ENCODE data around the gene ADAM12. TPM values are rescaled to one million over a fixed set of nuclear protein-coding genes. Genes with fewer than 3 reads are reported as not detected.

ADAM12 gene
- total and polyA plus RNA-seq, 2 donors, result 0.96 to 4.6 TPM

DNA sequence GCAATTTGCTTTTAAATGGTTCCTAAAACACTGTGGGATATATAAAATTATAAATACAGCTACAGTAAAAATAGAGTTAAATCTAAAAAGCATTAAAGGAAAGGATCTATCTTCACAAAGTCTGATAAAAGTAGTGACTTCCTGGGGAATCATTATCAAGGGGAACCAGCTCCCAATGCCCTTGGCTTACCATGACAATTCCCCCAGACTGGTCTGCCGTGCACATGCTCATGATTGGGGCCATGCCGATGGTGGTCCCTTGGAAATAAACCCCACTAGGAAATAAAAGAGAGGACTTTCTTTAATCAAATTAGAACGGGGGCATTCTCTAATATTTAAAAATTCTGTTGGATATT lies 290.1 kb downstream of the ADAM12 start:
- H3K36me3 ChIP-seq (ENCODE audit: control insufficient read depth in 2 of 2, insufficient read depth in 2 of 2, low read length in 1 of 2), result no peaks in the 10 kb centered on the region
- DNase-seq (ENCODE audit: low read depth in 6 of 9, low spot score in 9 of 9), result no peak
- no peaks in the 10 kb centered on the region for H3K27me3 ChIP-seq (ENCODE audit: control insufficient read depth in 2 of 2, insufficient read depth in 1 of 2, low read length in 1 of 2)
- no peak overlapping the region for H3K4me3 ChIP-seq (ENCODE audit: low read length in 2 of 2)
- no peaks in the 10 kb centered on the region for H3K4me1 ChIP-seq (ENCODE audit: control insufficient read depth in 2 of 2, insufficient read depth in 2 of 2, low read length in 2 of 2)
- no peaks in the 10 kb centered on the region for H3K9me3 ChIP-seq (ENCODE audit: control insufficient read depth in 2 of 2, insufficient read depth in 1 of 2, low read length in 1 of 2)
- H3K27ac ChIP-seq (ENCODE audit: low read depth in 1 of 2, low read length in 1 of 2), result no peak overlapping the region
- 96% methylated on average over 3 of the region's 3 CpGs for WGBS

GRCh38 chr10:126097558-126098225 lies 290.6 kb downstream of the ADAM12 start:
- DNase-seq (ENCODE audit: low read depth in 6 of 9, low spot score in 9 of 9), result no peak
- H3K9me3 ChIP-seq (ENCODE audit: control insufficient read depth in 2 of 2, insufficient read depth in 1 of 2, low read length in 1 of 2), result no peaks in the 10 kb centered on the region
- 95% methylated on average over 6 of the region's 6 CpGs for WGBS

GRCh38 chr10:126094537-126094936 lies 293.7 kb downstream of the ADAM12 start:
- no peaks in the 10 kb centered on the region for H3K36me3 ChIP-seq (ENCODE audit: control insufficient read depth in 2 of 2, insufficient read depth in 2 of 2, low read length in 1 of 2)
- H3K9me3 ChIP-seq (ENCODE audit: control insufficient read depth in 2 of 2, insufficient read depth in 1 of 2, low read length in 1 of 2), result no peaks in the 10 kb centered on the region
- no peak for DNase-seq (ENCODE audit: low read depth in 6 of 9, low spot score in 9 of 9)
- H3K4me1 ChIP-seq (ENCODE audit: control insufficient read depth in 2 of 2, insufficient read depth in 2 of 2, low read length in 2 of 2), result no peaks in the 10 kb centered on the region
- H3K27me3 ChIP-seq (ENCODE audit: control insufficient read depth in 2 of 2, insufficient read depth in 1 of 2, low read length in 1 of 2), result no peaks in the 10 kb centered on the region
- no peak overlapping the region for H3K27ac ChIP-seq (ENCODE audit: low read depth in 1 of 2, low read length in 1 of 2)
- WGBS, result 87% methylated on average over 5 of the region's 5 CpGs
- no peak overlapping the region for H3K4me3 ChIP-seq (ENCODE audit: low read length in 2 of 2)

More at GRCh38 chr10:126097558-126098225, 290.6 kb downstream of the ADAM12 start:
- Histone ChIP-seq H3K27ac (ENCODE audit: low read depth in 1 of 2, low read length in 1 of 2) (no peak overlapping the region), H3K4me1 (ENCODE audit: control insufficient read depth in 2 of 2, insufficient read depth in 2 of 2, low read length in 2 of 2) (no peaks in the 10 kb centered on the region), H3K27me3 (ENCODE audit: control insufficient read depth in 2 of 2, insufficient read depth in 1 of 2, low read length in 1 of 2) (no peaks in the 10 kb centered on the region), H3K36me3 (ENCODE audit: control insufficient read depth in 2 of 2, insufficient read depth in 2 of 2, low read length in 1 of 2) (no peaks in the 10 kb centered on the region), H3K4me3 (ENCODE audit: low read length in 2 of 2) (no peak overlapping the region)

GRCh38 chr10:126092366-126093215 lies 295.7 kb downstream of the ADAM12 start:
- no peak for DNase-seq (ENCODE audit: low read depth in 6 of 9, low spot score in 9 of 9)
- 95% methylated on average over 7 of the region's 7 CpGs for WGBS
- Histone ChIP-seq H3K4me3 (ENCODE audit: low read length in 2 of 2) (no peak overlapping the region), H3K36me3 (ENCODE audit: control insufficient read depth in 2 of 2, insufficient read depth in 2 of 2, low read length in 1 of 2) (no peaks in the 10 kb centered on the region), H3K27me3 (ENCODE audit: control insufficient read depth in 2 of 2, insufficient read depth in 1 of 2, low read length in 1 of 2) (no peaks in the 10 kb centered on the region), H3K9me3 (ENCODE audit: control insufficient read depth in 2 of 2, insufficient read depth in 1 of 2, low read length in 1 of 2) (no peaks in the 10 kb centered on the region), H3K27ac (ENCODE audit: low read depth in 1 of 2, low read length in 1 of 2) (no peak overlapping the region), H3K4me1 (ENCODE audit: control insufficient read depth in 2 of 2, insufficient read depth in 2 of 2, low read length in 2 of 2) (no peaks in the 10 kb centered on the region)

GRCh38 chr10:126090911-126091728 lies 297.2 kb downstream of the ADAM12 start:
- DNase-seq (ENCODE audit: low read depth in 6 of 9, low spot score in 9 of 9), result no peak
- WGBS, result 87% methylated on average over 10 of the region's 10 CpGs
- Histone ChIP-seq H3K4me3 (ENCODE audit: low read length in 2 of 2) (no peak overlapping the region), H3K27me3 (ENCODE audit: control insufficient read depth in 2 of 2, insufficient read depth in 1 of 2, low read length in 1 of 2) (no peaks in the 10 kb centered on the region), H3K36me3 (ENCODE audit: control insufficient read depth in 2 of 2, insufficient read depth in 2 of 2, low read length in 1 of 2) (no peaks in the 10 kb centered on the region), H3K4me1 (ENCODE audit: control insufficient read depth in 2 of 2, insufficient read depth in 2 of 2, low read length in 2 of 2) (no peaks in the 10 kb centered on the region), H3K27ac (ENCODE audit: low read depth in 1 of 2, low read length in 1 of 2) (no peak overlapping the region), H3K9me3 (ENCODE audit: control insufficient read depth in 2 of 2, insufficient read depth in 1 of 2, low read length in 1 of 2) (no peaks in the 10 kb centered on the region)

DNA sequence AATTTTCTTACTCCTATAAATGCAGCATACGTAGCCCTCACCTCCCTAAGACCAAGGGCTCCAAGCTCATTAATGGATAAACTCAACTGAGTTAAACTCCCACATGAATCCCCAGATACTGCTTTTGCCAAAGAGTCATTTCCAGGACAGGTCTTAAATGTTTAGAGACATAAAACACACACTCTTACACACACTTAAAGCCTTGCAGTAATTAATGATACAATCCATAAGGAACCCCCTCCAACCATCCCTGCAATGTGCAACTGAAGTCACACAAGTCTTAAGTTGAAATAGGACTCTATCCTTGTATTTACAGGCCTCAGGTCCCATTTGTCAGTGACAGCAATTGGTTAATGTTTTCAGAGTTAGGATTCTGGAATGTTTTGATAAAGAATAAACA lies 297.8 kb downstream of the ADAM12 start:
- no peak overlapping the region for H3K27ac ChIP-seq (ENCODE audit: low read depth in 1 of 2, low read length in 1 of 2)
- WGBS, result 96% methylated on average over 1 of the region's 1 CpG
- no peaks in the 10 kb centered on the region for H3K9me3 ChIP-seq (ENCODE audit: control insufficient read depth in 2 of 2, insufficient read depth in 1 of 2, low read length in 1 of 2)
- H3K4me1 ChIP-seq (ENCODE audit: control insufficient read depth in 2 of 2, insufficient read depth in 2 of 2, low read length in 2 of 2), result no peaks in the 10 kb centered on the region
- H3K36me3 ChIP-seq (ENCODE audit: control insufficient read depth in 2 of 2, insufficient read depth in 2 of 2, low read length in 1 of 2), result no peaks in the 10 kb centered on the region
- no peak overlapping the region for H3K4me3 ChIP-seq (ENCODE audit: low read length in 2 of 2)
- DNase-seq (ENCODE audit: low read depth in 6 of 9, low spot score in 9 of 9), result no peak
- no peaks in the 10 kb centered on the region for H3K27me3 ChIP-seq (ENCODE audit: control insufficient read depth in 2 of 2, insufficient read depth in 1 of 2, low read length in 1 of 2)

DNA sequence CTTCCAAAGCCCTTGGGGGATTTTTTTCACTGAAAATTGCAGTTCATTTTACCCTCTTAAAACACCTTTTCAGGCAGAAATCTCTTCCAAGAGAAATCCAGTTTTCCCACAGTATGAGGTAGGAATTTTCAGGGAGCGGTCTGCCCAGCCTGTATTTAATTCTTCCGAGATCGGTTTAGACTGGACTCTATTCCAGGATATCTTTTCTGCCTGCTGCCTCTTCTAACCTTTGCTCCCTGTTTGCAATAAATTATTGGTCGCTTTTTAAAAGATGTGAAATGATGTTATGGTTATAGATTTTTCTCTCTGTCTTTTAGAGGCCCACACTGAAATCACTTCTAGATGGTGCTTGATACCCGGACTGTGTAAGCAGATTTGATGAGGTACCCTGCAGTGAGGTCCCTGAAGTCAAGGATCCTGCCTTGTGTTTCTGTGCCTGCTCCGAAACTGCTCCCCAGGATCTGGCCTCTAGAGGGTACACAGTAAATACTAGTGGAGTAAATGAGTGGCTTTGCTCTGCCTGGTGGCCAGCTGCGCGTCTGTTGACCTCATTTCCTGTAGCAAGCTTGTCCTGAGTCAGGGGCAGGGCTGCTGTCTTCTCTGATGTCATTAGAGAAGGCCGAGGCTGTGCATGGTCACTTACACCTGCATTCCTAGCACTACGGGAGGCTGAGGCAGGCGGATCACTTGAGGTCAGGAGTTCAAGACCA lies 300.3 kb downstream of the ADAM12 start:
- no peak for DNase-seq (ENCODE audit: low read depth in 6 of 9, low spot score in 9 of 9)
- Histone ChIP-seq H3K4me1 (ENCODE audit: control insufficient read depth in 2 of 2, insufficient read depth in 2 of 2, low read length in 2 of 2) (no peaks in the 10 kb centered on the region), H3K9me3 (ENCODE audit: control insufficient read depth in 2 of 2, insufficient read depth in 1 of 2, low read length in 1 of 2) (no peaks in the 10 kb centered on the region), H3K36me3 (ENCODE audit: control insufficient read depth in 2 of 2, insufficient read depth in 2 of 2, low read length in 1 of 2) (no peaks in the 10 kb centered on the region), H3K27me3 (ENCODE audit: control insufficient read depth in 2 of 2, insufficient read depth in 1 of 2, low read length in 1 of 2) (no peaks in the 10 kb centered on the region), H3K27ac (ENCODE audit: low read depth in 1 of 2, low read length in 1 of 2) (no peak overlapping the region), H3K4me3 (ENCODE audit: low read length in 2 of 2) (no peak overlapping the region)
- WGBS, result 72% methylated on average over 11 of the region's 11 CpGs

DNA sequence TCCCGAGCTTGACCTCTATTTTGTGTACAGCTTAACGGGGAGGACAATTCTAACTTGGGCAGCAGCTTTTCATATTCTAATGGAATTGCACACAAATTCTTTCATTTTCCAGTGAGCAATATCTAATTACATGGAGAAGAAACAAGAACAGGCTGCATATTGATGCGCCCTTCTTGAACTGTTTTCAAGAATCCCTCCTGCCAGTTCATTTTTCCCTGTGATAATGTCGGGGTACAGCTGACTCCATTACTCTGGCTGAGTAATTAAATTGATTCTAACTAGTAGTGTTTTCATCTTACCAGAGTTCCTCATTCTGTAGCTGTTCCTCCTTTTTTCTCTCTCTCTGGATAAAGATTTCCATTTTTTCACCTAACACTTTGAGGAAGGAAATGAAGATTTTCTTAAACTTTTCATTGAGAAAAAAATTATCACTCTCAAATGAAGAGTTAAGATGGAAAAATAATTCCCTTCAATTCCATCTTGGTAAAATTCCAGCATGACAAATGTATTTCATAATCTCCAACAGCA lies 301.1 kb downstream of the ADAM12 start:
- Histone ChIP-seq H3K4me3 (ENCODE audit: low read length in 2 of 2) (no peak overlapping the region), H3K27ac (ENCODE audit: low read depth in 1 of 2, low read length in 1 of 2) (no peak overlapping the region), H3K36me3 (ENCODE audit: control insufficient read depth in 2 of 2, insufficient read depth in 2 of 2, low read length in 1 of 2) (no peaks in the 10 kb centered on the region), H3K9me3 (ENCODE audit: control insufficient read depth in 2 of 2, insufficient read depth in 1 of 2, low read length in 1 of 2) (no peaks in the 10 kb centered on the region), H3K4me1 (ENCODE audit: control insufficient read depth in 2 of 2, insufficient read depth in 2 of 2, low read length in 2 of 2) (no peaks in the 10 kb centered on the region), H3K27me3 (ENCODE audit: control insufficient read depth in 2 of 2, insufficient read depth in 1 of 2, low read length in 1 of 2) (no peaks in the 10 kb centered on the region)
- 73% methylated on average over 4 of the region's 4 CpGs for WGBS
- DNase-seq (ENCODE audit: low read depth in 6 of 9, low spot score in 9 of 9), result no peak

All from thymus (tissue), 11 donors.